ENCODE data around the gene ADAM23. TPM values are rescaled to one million over a fixed set of nuclear protein-coding genes. Genes with fewer than 3 reads are reported as not detected.

ADAM23 gene
- total RNA-seq, 2 donors from 2014 or later: 0.52 to 0.93 TPM

GRCh38 chr2:206627632-206628031 lies 184.3 kb downstream of the ADAM23 start:
- Histone ChIP-seq H3K9me3 (no peaks in the 10 kb centered on the region), H3K27ac (no peak overlapping the region), H3K4me3 (no peak overlapping the region), H3K9ac (ENCODE audit: low read depth in 2 of 2, low read length in 2 of 2) (no peak overlapping the region), H3K4me1 (no peaks in the 10 kb centered on the region), H3K36me3 (no peaks in the 10 kb centered on the region), H3K27me3 (no peaks in the 10 kb centered on the region)
- TF ChIP-seq, protein P1, sequence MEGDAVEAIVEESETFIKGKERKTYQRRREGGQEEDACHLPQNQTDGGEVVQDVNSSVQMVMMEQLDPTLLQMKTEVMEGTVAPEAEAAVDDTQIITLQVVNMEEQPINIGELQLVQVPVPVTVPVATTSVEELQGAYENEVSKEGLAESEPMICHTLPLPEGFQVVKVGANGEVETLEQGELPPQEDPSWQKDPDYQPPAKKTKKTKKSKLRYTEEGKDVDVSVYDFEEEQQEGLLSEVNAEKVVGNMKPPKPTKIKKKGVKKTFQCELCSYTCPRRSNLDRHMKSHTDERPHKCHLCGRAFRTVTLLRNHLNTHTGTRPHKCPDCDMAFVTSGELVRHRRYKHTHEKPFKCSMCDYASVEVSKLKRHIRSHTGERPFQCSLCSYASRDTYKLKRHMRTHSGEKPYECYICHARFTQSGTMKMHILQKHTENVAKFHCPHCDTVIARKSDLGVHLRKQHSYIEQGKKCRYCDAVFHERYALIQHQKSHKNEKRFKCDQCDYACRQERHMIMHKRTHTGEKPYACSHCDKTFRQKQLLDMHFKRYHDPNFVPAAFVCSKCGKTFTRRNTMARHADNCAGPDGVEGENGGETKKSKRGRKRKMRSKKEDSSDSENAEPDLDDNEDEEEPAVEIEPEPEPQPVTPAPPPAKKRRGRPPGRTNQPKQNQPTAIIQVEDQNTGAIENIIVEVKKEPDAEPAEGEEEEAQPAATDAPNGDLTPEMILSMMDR (IDR thresholded peaks at IDR 0.05): no peak
- intact Hi-C loops (cut with DNase I): no loop called here
- no peak for DNase-seq

DNA sequence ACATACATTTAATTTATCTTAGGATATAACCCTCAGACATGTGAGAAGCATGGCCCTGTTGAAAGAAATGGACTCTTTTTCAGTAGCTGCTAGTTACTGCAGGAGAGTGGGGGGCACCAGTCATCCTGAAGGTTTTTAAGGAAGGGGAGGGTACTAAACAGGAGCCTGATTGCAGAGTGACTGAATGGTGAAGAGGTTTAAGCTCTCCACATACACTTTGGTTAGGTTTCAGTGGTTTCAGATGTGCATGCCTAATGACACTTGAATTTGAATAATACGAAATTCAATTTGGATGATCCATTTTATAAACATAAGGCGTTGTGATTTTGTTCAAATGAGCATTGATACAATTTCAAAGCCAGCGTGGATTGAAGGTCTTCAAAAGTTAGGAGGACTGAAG lies 188.0 kb downstream of the ADAM23 start:
- no peak overlapping the region for H3K9ac ChIP-seq (ENCODE audit: low read depth in 2 of 2, low read length in 2 of 2)
- H3K27ac ChIP-seq: no peak overlapping the region
- no peak for DNase-seq
- H3K4me3 ChIP-seq: no peak overlapping the region
- no peaks in the 10 kb centered on the region for H3K9me3 ChIP-seq
- H3K36me3 ChIP-seq: no peaks in the 10 kb centered on the region
- intact Hi-C loops (cut with DNase I): no loop called here
- no peaks in the 10 kb centered on the region for H3K27me3 ChIP-seq
- TF ChIP-seq, protein P1 (IDR thresholded peaks at IDR 0.05): no peak
- H3K4me1 ChIP-seq: no peaks in the 10 kb centered on the region

- Histone ChIP-seq H3K9ac (ENCODE audit: low read depth in 2 of 2, low read length in 2 of 2) (no peak overlapping the region), H3K27me3 (no peaks in the 10 kb centered on the region), H3K27ac (no peak overlapping the region), H3K9me3 (no peaks in the 10 kb centered on the region), H3K4me3 (no peak overlapping the region), H3K4me1 (no peaks in the 10 kb centered on the region), H3K36me3 (no peaks in the 10 kb centered on the region)
- intact Hi-C loops (cut with DNase I): no loop called here
- TF ChIP-seq, protein P1 (IDR thresholded peaks at IDR 0.05): no peak
- DNase-seq: no peak
Observed at GRCh38 chr2:206635015-206635414, 191.7 kb downstream of the ADAM23 start.

DNA sequence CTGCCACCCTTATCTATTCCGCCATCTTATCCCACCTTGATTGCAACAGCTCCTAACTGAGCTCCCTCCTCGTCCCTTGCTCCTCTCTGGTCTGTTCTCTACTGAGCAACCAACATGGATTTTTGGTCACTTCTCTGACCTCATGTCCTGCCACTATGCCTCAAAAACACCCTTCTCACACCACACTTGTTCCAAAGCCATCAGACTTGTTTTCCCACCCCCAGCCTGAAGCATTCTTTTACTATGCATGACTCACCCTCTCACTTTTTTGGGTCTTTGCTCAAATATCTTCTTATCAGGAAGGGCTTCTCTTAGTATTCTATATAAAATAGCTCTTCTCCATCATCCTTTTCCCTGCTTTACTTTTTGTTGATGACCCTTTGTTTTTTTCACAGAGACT lies 196.3 kb downstream of the ADAM23 start:
- intact Hi-C loops (cut with DNase I): no loop called here
- Histone ChIP-seq H3K9me3 (no peaks in the 10 kb centered on the region), H3K9ac (ENCODE audit: low read depth in 2 of 2, low read length in 2 of 2) (no peak overlapping the region), H3K36me3 (no peaks in the 10 kb centered on the region), H3K4me3 (no peak overlapping the region), H3K27ac (no peak overlapping the region), H3K27me3 (peaks cover 7% of the 10 kb centered on the region), H3K4me1 (no peaks in the 10 kb centered on the region)
- DNase-seq: no peak
- TF ChIP-seq, protein P1 (IDR thresholded peaks at IDR 0.05): no peak

- TF ChIP-seq, protein P1 (IDR thresholded peaks at IDR 0.05): no peak
- Histone ChIP-seq H3K27ac (no peak overlapping the region), H3K27me3 (peaks cover 7% of the 10 kb centered on the region), H3K36me3 (no peaks in the 10 kb centered on the region), H3K9me3 (no peaks in the 10 kb centered on the region), H3K4me1 (no peaks in the 10 kb centered on the region), H3K9ac (ENCODE audit: low read depth in 2 of 2, low read length in 2 of 2) (no peak overlapping the region), H3K4me3 (no peak overlapping the region)
- intact Hi-C loops (cut with DNase I): no loop called here
- DNase-seq: no peak
Observed at GRCh38 chr2:206641226-206641625, 197.9 kb downstream of the ADAM23 start.

Measured in colonic mucosa (tissue), 4 donors.